Effector memory CD4-positive, alpha-beta T cell (primary cell): ENCODE data around the gene ATP5PD.
"Not testable (repeated sequence)": the region's sequence is repeated elsewhere in the genome, so short reads cannot be mapped to it uniquely, and the experiment has no call there.

Experiments
- DNase-seq, 3 donors: peaks; one replicate each; pipeline ENCODE4 v3.0.0-alpha.2; 2020
- H3K27ac ChIP-seq: 2 replicates; pipeline ENCODE4 v1.7.0; 2013; ENCODE audit warnings: mild to moderate bottlenecking, low read length, moderate library complexity; ENCODE audit not compliant: insufficient read depth, poor library complexity, severe bottlenecking
- H3K27me3 ChIP-seq: replicated peaks from 2 replicates; pipeline ENCODE4 v1.7.0; 2013; ENCODE audit warnings: mild to moderate bottlenecking, low read length; ENCODE audit not compliant: insufficient read depth, control insufficient read depth, poor library complexity, severe bottlenecking
- H3K36me3 ChIP-seq: 2 replicates; pipeline ENCODE4 v1.7.0; 2013; ENCODE audit warnings: mild to moderate bottlenecking, low read length, moderate library complexity; ENCODE audit not compliant: control insufficient read depth, insufficient read depth
- H3K4me1 ChIP-seq: 2 replicates; pipeline ENCODE4 v1.7.0; 2013; ENCODE audit warnings: low read length, mild to moderate bottlenecking; ENCODE audit not compliant: control insufficient read depth, insufficient read depth, poor library complexity, severe bottlenecking
- H3K4me3 ChIP-seq: 2 replicates; pipeline ENCODE4 v1.7.0; 2013; ENCODE audit warnings: low read length, low read depth, mild to moderate bottlenecking; ENCODE audit not compliant: insufficient read depth, poor library complexity, severe bottlenecking
- H3K9me3 ChIP-seq: 2 replicates; pipeline ENCODE4 v1.7.0; 2013; ENCODE audit warnings: mild to moderate bottlenecking, low read length, moderate library complexity; ENCODE audit not compliant: control insufficient read depth

Gene ATP5PD

DNA sequence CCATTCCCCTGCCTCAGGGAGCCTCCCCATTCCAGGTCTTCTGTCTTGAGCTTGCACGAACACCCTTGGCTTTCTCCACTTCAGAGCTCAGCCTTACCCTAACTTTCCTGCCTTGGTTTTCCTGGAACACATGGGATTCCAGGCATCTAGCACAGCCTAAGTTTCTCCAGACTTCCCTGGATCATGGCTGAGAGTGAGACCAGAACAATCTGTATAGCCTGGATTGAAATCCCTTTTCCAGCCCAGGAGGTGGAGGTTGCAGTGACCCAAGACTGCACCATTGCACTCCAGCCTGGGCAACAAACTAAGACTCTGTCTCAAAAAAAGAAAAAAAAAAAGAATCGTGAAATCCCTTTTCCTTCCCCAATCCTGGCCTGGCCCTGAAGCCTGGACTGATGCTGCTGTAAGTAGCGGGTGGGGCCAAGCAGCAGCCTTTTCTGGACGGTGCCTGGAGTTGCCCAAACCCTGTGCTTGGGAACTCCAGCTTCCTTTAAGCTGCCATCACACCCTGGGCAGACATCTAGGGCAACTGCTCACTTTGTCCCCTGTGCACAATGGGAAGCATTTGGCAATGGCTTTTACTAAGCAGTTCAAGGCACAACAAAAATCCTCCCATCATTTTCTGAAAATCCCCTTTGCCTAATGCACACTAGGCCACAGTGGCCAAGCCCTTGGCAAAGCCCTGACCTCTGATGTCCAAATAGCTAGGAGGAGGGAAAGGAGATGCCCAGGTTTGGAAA, 29.0 kb upstream of the ATP5PD start:
- Histone ChIP-seq H3K27me3 (no peaks in the 10 kb centered on the region), H3K9me3 (no peaks in the 10 kb centered on the region), H3K27ac (no peak overlapping the region), H3K36me3 (no peaks in the 10 kb centered on the region), H3K4me3 (no peak overlapping the region), H3K4me1 (peaks cover 10% of the 10 kb centered on the region)
- DNase-seq, result no peak

DNA sequence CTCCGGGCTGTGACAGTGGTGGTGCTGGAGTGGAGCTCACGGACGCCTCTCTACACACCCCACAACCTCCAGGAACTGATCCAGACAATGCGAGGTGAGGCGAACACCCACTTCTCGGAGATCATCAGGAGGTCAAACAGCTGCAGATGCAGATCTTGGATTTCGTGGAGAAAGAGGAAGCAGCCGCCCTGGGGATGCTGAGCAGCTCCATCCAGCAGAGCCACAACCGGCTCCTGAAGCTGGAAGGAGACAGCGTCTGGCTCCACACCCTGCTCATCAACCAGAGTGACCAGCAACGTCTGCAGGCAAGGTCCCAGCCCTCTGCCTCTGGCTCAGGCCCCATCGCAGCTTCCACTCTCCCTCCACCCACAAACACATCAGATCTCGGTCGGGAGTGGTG, 27.8 kb upstream of the ATP5PD start:
- H3K27me3 ChIP-seq, result no peaks in the 10 kb centered on the region
- H3K36me3 ChIP-seq, result no peaks in the 10 kb centered on the region
- no peak overlapping the region for H3K27ac ChIP-seq
- no peaks in the 10 kb centered on the region for H3K9me3 ChIP-seq
- no peak overlapping the region for H3K4me3 ChIP-seq
- peaks cover 10% of the 10 kb centered on the region for H3K4me1 ChIP-seq
- no peak for DNase-seq

- H3K27ac ChIP-seq, result no peak overlapping the region
- H3K27me3 ChIP-seq, result no peaks in the 10 kb centered on the region
- peaks cover 10% of the 10 kb centered on the region for H3K4me1 ChIP-seq
- no peak overlapping the region for H3K4me3 ChIP-seq
- no peak for DNase-seq
- no peaks in the 10 kb centered on the region for H3K36me3 ChIP-seq
- no peaks in the 10 kb centered on the region for H3K9me3 ChIP-seq
Observed at GRCh38 chr17:75073618-75074047, 26.9 kb upstream of the ATP5PD start.

- H3K4me3 ChIP-seq, H3K4me1 ChIP-seq, H3K36me3 ChIP-seq, DNase-seq, H3K27me3 ChIP-seq, H3K9me3 ChIP-seq, H3K27ac ChIP-seq: not testable (repeated sequence)
Observed at GRCh38 chr17:75072909-75073308, 26.1 kb upstream of the ATP5PD start.

- H3K4me1 ChIP-seq, H3K9me3 ChIP-seq, H3K27ac ChIP-seq, H3K27me3 ChIP-seq, H3K4me3 ChIP-seq, H3K36me3 ChIP-seq, DNase-seq: not testable (repeated sequence)
Observed at GRCh38 chr17:75071478-75072271, 24.9 kb upstream of the ATP5PD start.

DNA sequence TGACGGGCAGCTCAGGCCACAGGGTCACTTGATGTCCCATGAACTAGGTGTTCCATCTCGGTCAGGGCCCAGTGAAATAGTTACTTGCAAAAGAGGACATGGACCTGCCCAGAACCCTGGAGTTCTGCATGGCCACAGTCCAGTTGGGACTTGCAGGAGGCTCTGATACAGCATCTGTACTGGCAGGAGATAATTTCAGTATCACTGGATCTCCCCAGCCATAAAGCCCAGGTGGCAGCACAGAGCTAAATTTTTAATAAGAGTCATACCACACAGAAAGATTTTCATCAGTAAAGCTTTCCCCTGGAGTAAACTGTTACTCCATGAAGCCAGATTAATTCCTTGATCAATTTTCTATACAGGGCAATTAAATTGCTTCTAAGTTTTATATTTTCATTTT, 23.0 kb upstream of the ATP5PD start:
- Histone ChIP-seq H3K9me3 (no peaks in the 10 kb centered on the region), H3K4me3 (no peak overlapping the region), H3K27ac (no peak overlapping the region), H3K27me3 (no peaks in the 10 kb centered on the region), H3K36me3 (peaks cover 5% of the 10 kb centered on the region), H3K4me1 (no peaks in the 10 kb centered on the region)
- no peak for DNase-seq

DNA sequence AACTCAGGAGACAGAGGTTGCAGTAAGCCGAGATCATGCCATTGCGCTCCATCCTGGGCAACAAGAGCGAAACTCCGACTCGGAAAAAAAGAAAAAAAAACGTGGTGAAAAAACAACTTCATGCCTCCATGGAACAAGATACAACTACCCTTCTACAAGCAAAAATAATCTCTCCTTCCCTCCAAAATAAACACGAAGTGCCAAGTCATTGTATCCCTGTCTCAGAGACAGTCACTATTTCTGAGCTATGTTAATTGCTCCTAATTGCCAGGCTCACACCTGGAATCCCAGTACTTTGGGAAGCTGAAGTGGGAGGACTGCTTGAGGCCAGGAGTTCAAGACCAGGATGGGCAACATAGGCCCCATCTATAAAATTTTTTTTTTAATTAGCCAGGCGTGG, 22.0 kb upstream of the ATP5PD start:
- Histone ChIP-seq H3K27ac (no peak overlapping the region), H3K9me3 (no peaks in the 10 kb centered on the region), H3K36me3 (peaks cover 15% of the 10 kb centered on the region), H3K4me1 (no peaks in the 10 kb centered on the region), H3K27me3 (no peaks in the 10 kb centered on the region), H3K4me3 (no peak overlapping the region)
- DNase-seq, result no peak

GRCh38 chr17:75067856-75068255, 21.1 kb upstream of the ATP5PD start:
- Histone ChIP-seq H3K4me3 (no peak overlapping the region), H3K9me3 (no peaks in the 10 kb centered on the region), H3K4me1 (no peaks in the 10 kb centered on the region), H3K27me3 (no peaks in the 10 kb centered on the region), H3K36me3 (peaks cover 24% of the 10 kb centered on the region), H3K27ac (peak overlapping the region; percentile 5)
- DNase-seq, result no peak

GRCh38 chr17:75065562-75066151, 18.9 kb upstream of the ATP5PD start:
- H3K36me3 ChIP-seq, result peaks cover 43% of the 10 kb centered on the region

More at GRCh38 chr17:75065562-75066151, 18.9 kb upstream of the ATP5PD start:
- H3K27ac ChIP-seq, result no peak overlapping the region
- no peaks in the 10 kb centered on the region for H3K9me3 ChIP-seq
- H3K4me3 ChIP-seq, result no peak overlapping the region
- no peak for DNase-seq
- no peaks in the 10 kb centered on the region for H3K27me3 ChIP-seq
- no peaks in the 10 kb centered on the region for H3K4me1 ChIP-seq
